ENCODE results near the gene DCHS1.

DNA sequence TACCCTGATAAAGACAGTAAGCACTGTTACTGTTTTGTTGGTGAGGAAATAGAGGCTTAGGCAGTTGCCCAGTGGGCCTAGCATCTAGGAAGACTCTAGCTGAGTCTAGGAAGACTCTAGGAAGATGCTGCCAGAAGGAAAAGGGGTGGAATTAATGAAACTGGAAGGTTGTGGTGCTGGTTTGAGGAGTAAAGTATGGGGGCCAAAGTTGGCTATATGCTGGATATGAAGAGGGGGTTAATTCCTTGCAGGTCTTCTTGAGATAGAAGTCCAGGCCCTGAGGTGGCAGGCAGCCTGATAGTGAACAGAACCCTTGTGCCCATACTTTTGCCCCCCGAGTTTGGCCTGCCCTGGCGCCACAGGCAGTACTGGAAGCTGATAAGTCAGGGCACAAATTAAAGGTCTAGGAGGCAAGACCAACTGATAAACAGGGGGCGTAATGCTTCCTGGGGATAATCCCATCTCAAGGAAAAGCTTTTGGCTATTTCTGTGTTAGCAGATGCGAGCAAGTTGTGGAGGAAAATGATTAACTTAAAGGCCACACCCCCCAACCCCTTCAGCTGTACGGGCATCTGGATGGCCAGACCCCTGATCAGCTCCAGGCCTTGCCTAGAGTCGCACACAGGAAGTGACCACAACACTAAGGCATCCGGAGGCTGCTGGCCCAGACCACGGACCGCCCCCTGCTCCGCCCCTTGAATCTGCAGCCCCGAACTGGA, 49.0 kb downstream of the DCHS1 start:
- TF ChIP-seq EZH2 (IDR thresholded peaks at IDR 0.05; ENCODE audit: borderline replicate concordance), result no peak
- TF ChIP-seq, protein P1, sequence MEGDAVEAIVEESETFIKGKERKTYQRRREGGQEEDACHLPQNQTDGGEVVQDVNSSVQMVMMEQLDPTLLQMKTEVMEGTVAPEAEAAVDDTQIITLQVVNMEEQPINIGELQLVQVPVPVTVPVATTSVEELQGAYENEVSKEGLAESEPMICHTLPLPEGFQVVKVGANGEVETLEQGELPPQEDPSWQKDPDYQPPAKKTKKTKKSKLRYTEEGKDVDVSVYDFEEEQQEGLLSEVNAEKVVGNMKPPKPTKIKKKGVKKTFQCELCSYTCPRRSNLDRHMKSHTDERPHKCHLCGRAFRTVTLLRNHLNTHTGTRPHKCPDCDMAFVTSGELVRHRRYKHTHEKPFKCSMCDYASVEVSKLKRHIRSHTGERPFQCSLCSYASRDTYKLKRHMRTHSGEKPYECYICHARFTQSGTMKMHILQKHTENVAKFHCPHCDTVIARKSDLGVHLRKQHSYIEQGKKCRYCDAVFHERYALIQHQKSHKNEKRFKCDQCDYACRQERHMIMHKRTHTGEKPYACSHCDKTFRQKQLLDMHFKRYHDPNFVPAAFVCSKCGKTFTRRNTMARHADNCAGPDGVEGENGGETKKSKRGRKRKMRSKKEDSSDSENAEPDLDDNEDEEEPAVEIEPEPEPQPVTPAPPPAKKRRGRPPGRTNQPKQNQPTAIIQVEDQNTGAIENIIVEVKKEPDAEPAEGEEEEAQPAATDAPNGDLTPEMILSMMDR (IDR thresholded peaks at IDR 0.05; ENCODE audit: poor library complexity), result no peak

Data from hepatocyte (in vitro differentiated cells).